WTC11 (cell line): Measurements from ENCODE around the gene SOAT2.

Experiments used
- CTCF ChIP-seq: fragments of 200-600 bp; IDR thresholded peaks from 2 replicates; pipeline ENCODE4 v1.8.0; 2022; ENCODE audit warnings: antibody characterized with exemption
- ETV6 ChIP-seq: sonication (generic); formaldehyde crosslinking; IDR thresholded peaks from 2 replicates; pipeline ENCODE4 v1.8.1; 2022; ENCODE audit warnings: mild to moderate bottlenecking, missing genetic modification reagents
- MXD4 ChIP-seq: fragments of 250-450 bp; sonication (Bioruptor Pico); IDR thresholded peaks from 2 replicates; pipeline ENCODE4 v1.8.0; 2021; ENCODE audit warnings: mild to moderate bottlenecking, moderate library complexity, borderline replicate concordance
- NFYB ChIP-seq: sonication (generic); formaldehyde crosslinking; conservative IDR thresholded peaks from 2 replicates; pipeline ENCODE4 v1.8.0; 2022; ENCODE audit warnings: low read depth, missing genetic modification reagents
- NR2C2 ChIP-seq: sonication (generic); formaldehyde crosslinking; IDR thresholded peaks from 2 replicates; pipeline ENCODE4 v1.8.0; 2022; ENCODE audit warnings: mild to moderate bottlenecking, missing genetic modification reagents
- USF1 ChIP-seq: sonication (generic); formaldehyde crosslinking; IDR thresholded peaks from 2 replicates; pipeline ENCODE4 v1.8.0; 2022; ENCODE audit warnings: mild to moderate bottlenecking, missing genetic modification reagents
- ZNF138 ChIP-seq: sonication (generic); formaldehyde crosslinking; conservative IDR thresholded peaks from 2 replicates; pipeline ENCODE4 v1.8.1; 2022; ENCODE audit warnings: mild to moderate bottlenecking, moderate library complexity, missing genetic modification reagents

- TF ChIP-seq CTCF (no peak; the same call in 1 of the 2 replicates), NR2C2 (CRISPR knock-in tag) (no peak), ZNF138 (CRISPR knock-in tag) (no peak), USF1 (CRISPR knock-in tag) (no peak), NFYB (no peak), ETV6 (CRISPR knock-in tag) (no peak), MXD4 (CRISPR knock-in tag) (no peak)
Observed at GRCh38 chr12:53062011-53062961, 41.0 kb upstream of the SOAT2 start.
